ENCODE results near the gene CELSR2.

DNA sequence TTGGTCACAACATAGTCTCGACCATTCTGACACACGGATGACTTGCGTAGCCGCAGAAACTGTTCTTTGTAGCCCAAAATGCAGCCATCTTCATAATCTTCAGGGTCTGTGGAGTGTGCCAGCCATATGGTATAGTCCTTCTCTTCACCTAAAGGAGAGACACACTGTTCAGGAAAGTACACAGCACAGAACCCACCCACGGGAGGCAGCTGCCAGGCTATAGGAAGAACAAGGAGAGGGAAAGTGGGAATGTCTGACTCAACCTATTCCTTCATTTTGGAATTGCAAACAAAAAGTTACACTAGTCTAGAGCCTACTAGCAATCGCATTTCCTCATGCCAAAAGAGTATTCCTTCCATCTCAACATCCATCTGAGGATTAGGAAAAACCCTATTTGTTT, 73.6 kb downstream of the CELSR2 start:
- TF ChIP-seq, protein P1, sequence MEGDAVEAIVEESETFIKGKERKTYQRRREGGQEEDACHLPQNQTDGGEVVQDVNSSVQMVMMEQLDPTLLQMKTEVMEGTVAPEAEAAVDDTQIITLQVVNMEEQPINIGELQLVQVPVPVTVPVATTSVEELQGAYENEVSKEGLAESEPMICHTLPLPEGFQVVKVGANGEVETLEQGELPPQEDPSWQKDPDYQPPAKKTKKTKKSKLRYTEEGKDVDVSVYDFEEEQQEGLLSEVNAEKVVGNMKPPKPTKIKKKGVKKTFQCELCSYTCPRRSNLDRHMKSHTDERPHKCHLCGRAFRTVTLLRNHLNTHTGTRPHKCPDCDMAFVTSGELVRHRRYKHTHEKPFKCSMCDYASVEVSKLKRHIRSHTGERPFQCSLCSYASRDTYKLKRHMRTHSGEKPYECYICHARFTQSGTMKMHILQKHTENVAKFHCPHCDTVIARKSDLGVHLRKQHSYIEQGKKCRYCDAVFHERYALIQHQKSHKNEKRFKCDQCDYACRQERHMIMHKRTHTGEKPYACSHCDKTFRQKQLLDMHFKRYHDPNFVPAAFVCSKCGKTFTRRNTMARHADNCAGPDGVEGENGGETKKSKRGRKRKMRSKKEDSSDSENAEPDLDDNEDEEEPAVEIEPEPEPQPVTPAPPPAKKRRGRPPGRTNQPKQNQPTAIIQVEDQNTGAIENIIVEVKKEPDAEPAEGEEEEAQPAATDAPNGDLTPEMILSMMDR (IDR thresholded peaks at IDR 0.05 in 2 of 3, conservative IDR thresholded peaks at IDR 0.05 in 1 of 3; ENCODE audit: borderline replicate concordance in 1 of 3, insufficient read depth in 1 of 3, low read depth in 2 of 3, low read length in 2 of 3): no peak
- TF ChIP-seq POLR2AphosphoS5 (IDR thresholded peaks at IDR 0.05; ENCODE audit: low read depth, low read length) (no peak), POLR2A (IDR thresholded peaks at IDR 0.05; ENCODE audit: borderline replicate concordance, extremely low read depth, insufficient read depth, insufficient read length) (no peak), EZH2 (IDR thresholded peaks at IDR 0.05) (no peak), YY1 (IDR thresholded peaks at IDR 0.05; ENCODE audit: extremely low read depth, insufficient replicate concordance, low read depth, low read length) (no peak), EZH2phosphoT487 (IDR thresholded peaks at IDR 0.05; ENCODE audit: borderline replicate concordance) (no peak), ZNF274 (IDR thresholded peaks at IDR 0.05; ENCODE audit: low read depth, low read length) (no peak), TCF7L2 (IDR thresholded peaks at IDR 0.05; ENCODE audit: borderline replicate concordance, extremely low read depth, insufficient read depth, insufficient read length) (no peak)
- TF ChIP-seq, protein P2, sequence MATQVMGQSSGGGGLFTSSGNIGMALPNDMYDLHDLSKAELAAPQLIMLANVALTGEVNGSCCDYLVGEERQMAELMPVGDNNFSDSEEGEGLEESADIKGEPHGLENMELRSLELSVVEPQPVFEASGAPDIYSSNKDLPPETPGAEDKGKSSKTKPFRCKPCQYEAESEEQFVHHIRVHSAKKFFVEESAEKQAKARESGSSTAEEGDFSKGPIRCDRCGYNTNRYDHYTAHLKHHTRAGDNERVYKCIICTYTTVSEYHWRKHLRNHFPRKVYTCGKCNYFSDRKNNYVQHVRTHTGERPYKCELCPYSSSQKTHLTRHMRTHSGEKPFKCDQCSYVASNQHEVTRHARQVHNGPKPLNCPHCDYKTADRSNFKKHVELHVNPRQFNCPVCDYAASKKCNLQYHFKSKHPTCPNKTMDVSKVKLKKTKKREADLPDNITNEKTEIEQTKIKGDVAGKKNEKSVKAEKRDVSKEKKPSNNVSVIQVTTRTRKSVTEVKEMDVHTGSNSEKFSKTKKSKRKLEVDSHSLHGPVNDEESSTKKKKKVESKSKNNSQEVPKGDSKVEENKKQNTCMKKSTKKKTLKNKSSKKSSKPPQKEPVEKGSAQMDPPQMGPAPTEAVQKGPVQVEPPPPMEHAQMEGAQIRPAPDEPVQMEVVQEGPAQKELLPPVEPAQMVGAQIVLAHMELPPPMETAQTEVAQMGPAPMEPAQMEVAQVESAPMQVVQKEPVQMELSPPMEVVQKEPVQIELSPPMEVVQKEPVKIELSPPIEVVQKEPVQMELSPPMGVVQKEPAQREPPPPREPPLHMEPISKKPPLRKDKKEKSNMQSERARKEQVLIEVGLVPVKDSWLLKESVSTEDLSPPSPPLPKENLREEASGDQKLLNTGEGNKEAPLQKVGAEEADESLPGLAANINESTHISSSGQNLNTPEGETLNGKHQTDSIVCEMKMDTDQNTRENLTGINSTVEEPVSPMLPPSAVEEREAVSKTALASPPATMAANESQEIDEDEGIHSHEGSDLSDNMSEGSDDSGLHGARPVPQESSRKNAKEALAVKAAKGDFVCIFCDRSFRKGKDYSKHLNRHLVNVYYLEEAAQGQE (IDR thresholded peaks at IDR 0.05; ENCODE audit: low read depth): no peak
